Measurements from ENCODE around the gene KCNQ2.

The KCNQ2 gene

DNA sequence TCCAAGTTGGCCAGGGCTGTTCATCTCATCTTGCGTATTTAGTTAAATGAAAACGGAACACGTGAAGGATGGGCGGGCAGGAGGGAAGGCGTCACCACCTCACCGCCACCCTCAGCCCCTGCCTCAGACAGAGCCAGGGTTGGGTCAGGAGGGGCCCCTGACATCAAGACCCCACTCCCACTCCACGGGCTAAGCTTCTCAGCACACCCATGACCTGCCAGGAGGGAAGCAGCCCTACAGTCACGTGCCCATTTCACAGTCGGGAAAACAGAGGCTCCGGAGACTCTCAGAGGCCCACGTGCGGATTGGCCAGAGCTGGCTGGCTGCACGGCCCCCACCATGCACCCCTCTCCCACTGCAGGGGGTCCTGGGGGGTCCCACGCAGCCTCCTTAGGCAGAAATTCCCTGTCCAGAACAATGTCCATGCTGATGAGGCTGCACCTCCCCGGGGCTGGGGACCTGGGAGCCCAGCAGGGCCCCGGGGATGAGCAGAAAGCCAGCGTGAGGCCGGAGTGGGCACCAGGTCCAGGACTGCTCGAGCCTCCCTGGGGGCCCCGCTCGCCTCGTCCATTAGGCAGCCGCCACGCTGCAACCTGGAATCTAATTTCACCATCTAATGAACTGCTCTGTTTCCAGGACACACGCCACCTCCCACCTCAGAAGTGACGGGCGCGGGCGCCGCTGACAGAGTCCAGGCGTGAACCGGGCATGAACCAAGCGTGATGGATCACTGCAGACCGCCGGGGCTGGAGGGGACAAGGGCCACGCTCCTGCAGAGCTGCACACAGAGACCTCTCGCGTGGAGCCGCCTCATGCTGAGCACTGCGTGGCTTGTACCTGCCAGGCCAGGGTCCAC lies 15.8 kb downstream of the KCNQ2 start:
- in situ Hi-C loops (cut with MboI; ENCODE audit: low sequenced_read_pairs), result no loop called here

DNA sequence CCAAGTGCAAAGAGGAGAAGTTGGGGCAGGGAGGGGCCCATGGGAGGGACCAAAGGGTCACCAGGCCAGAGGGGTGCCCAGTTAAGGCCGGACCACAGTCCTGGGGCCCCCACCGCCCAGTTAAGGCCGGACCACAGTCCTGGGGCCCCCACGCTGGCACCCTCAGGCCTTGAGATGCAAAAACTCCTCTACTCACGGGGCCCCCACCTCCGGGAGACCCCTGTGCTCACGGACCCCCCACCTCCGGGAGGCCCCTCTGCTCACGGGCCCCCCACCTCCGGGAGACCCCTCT lies 16.9 kb downstream of the KCNQ2 start:
- in situ Hi-C loops (cut with MboI; ENCODE audit: low sequenced_read_pairs), result no loop called here

DNA sequence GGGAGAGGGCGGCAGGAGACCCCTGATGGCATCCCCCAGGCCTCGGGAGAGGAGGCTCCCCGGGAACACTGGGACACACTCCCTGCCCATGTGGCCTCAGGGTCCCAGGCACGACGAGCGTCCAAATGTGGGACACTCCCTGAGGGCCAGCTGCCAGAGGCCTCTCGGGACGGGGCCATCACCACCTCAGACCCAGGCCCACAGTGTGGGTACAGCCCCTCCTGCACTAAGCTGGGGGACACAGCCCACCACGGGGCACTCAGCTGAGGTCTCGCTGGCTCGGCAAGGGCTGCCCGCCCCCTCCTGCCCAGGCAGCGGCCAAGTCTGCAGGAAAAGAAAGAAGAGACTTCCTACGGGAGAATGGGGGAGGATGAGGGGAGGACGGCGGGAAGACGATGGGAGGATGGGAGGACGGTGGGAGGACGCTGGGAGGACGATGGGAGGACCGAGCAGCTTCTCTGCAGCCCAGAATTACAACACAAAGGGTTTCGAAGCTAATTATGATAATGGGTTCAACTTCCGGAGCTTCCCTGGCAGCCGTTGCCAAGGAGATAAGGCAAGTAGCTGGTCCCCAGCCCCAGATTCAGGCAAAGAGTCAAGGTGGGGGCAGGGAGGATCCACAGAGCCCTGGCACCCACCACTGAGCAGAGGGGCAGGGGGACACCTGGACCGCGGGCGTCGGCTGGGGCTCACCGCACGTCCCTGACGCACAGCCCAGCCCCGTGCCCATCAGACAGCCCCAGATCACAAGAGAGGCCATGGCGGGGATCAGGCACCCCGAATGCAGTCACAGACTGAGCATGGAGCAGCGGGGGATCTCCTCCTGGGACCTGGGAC lies 17.5 kb downstream of the KCNQ2 start:
- in situ Hi-C loops (cut with MboI; ENCODE audit: low sequenced_read_pairs), result no loop called here

DNA sequence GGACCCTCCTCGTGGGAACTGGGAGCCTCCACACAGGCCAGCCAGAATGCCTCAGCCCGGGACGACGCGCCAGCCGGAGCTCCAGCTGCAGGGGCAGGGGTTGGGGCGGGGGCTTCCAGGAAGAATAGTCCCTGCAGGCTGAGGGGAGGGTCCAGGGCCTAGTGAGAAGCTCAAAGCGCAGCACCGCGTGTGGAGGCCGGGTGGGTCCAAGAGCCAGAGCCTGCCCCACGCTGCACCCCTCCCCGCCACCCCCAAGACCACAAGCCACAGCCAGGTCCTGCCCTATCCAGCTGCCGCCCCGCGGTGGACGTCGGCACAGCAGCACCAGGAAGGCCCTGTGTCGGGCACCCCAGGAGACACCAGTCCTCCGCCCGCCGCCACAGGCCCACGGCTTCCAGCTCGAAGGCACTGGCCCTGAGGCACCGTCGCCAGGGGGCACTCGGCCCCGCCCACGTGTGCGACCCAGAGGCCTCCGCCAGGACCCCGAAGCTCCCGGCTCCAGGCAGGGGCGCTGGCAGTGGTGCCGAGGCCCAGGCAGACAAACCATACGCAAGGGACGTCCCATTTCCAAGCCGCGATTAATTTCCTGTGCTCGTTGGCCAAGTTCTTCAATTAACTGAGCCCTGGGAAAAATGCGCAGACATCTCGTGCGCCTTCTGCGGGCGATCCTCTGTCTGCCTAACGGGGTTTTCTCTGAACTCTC lies 19.5 kb downstream of the KCNQ2 start:
- in situ Hi-C loops (cut with MboI; ENCODE audit: low sequenced_read_pairs), result no loop called here

DNA sequence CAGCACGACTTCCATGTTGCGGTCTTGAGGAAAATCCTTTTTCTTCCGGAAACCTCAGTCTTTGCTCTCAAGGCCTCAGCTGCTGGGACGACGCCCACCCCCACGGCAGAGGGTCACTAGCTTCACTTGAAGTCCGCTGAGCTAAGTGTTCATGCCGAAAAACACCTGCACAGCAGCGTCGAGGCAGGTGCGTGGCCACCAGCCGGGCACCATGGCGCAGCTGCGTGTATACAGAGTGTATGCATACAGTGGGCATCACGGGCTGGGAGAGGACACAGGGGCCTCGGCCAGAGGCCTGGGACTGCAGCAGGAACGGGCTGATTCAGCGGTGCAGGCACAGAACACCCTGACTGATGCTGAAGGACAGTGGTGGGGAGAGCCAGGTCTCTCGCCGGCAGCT lies 20.1 kb downstream of the KCNQ2 start:
- in situ Hi-C loops (cut with MboI; ENCODE audit: low sequenced_read_pairs), result no loop called here

DNA sequence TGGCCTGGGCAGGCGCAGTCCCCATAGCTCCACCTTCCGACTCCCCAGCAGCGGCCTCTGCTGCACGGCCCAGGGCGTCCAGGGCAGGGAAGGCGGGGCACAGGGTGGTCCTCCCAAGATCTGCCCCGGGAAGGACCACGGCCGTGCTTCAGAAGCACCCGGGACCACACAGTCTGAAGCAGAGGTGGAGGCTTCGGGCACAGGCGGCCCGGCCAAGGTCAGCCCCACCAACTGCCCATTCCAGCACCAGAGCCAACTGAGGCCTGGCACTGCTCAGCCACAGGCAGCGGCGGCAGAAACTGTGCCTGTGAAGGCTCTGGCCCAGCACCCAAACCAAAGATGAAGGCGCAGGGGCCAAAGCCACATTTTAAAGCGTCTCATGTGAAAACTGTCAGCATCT lies 20.6 kb downstream of the KCNQ2 start:
- in situ Hi-C loops (cut with MboI; ENCODE audit: low sequenced_read_pairs), result no loop called here

DNA sequence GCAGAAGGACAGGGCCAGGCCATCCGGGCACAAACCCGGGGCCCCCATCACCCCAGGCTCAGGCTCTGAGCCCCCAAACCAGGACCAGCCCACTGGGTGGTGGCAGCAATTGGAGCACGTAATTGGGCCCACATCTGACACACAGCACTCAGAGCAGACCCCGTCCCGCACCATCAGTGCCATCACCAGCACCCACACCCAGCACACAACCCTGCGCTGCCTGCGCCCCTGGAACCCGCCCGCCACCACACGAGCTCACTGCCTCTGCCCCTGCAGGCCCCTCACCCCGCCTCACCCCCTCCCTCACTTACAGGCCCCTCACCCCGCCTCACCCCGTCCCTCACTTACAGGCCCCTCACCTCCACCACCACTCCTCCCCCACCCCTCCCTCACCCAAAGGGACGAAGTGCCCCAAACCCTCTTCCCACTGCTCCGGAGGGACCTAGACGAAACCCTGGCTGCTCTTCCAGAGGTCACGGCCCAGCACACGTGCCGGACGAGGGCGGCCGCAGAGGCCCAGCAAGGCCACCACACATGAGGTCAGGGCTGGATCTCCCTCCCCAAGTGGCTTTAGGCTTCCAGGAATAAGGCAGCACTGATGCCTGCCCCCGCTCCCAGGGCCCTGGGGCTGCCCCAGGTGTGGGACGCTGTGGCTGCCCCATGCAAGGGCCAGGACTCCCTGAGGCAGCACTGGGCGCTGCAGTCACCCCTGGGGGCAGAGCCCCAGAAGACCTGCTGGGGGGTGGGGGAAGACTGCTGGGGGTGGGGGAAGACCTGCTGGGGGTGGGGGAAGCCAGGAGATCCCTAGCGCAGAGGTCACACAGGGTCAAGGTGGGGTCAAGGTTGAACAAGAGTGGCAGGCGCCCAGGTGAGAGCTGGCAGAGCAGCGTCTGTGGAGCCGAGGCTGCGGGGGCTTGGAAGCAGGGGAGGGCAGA lies 22.4 kb downstream of the KCNQ2 start:
- in situ Hi-C loops (cut with MboI; ENCODE audit: low sequenced_read_pairs), result no loop called here

DNA sequence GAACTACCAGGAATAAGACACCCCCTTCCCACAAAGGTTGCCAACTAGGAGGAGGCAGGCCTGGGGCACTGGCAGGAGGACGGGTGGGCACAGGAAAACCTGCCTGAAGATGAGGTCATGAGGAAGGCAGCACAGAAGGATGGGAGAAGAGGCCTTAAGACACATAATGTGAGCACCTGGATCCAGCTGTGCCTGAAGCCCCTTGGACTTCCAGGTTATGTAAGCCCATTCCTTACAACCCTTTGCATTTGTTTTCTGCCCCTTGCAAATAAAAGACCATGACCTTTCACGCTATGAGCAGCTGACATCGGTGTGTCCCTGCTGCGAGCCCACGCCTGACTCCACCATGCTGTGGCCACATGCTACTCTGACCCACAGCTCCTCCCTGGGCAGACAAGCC lies 23.4 kb downstream of the KCNQ2 start:
- in situ Hi-C loops (cut with MboI; ENCODE audit: low sequenced_read_pairs), result no loop called here

DNA sequence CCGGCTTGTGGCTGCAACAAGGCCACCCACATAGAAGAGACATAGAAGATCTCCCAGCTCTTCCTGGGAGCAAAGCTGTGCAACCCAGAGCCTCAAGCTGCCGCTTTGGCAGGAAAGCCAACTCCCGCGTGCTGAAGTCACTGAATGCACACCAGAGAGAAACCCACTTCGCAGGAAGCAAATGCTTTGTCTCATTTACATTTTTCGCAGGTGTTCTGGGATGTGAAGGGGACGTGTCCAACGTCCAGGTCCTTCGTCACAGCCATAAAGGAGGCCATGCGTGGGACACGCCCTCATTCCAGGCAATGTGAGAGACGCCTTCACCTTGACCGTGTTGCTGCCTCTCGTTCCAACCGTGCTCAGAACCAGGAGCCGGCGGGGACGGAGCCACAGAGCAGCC lies 24.4 kb downstream of the KCNQ2 start:
- in situ Hi-C loops (cut with MboI; ENCODE audit: low sequenced_read_pairs), result no loop called here

DNA sequence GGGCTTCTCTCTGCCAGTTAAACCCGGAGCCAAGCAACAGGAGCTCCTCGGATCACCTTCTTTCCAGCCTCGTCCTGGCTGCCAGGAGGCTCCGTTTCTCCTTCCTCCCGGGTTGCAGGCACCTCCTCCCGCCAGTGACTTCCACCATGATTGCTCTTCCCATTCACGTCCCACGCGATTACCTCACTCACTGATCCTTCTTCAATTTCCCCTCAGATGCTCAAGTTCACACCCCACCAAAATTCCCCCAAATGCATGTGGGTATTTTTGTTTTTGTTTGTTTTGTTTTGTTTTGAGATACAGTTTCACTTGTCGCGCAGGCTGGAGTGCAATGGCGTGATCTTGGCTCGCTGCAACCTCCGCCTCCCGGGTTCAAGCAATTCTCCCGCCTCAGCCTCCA lies 25.1 kb downstream of the KCNQ2 start:
- in situ Hi-C loops (cut with MboI; ENCODE audit: low sequenced_read_pairs), result no loop called here

DNA sequence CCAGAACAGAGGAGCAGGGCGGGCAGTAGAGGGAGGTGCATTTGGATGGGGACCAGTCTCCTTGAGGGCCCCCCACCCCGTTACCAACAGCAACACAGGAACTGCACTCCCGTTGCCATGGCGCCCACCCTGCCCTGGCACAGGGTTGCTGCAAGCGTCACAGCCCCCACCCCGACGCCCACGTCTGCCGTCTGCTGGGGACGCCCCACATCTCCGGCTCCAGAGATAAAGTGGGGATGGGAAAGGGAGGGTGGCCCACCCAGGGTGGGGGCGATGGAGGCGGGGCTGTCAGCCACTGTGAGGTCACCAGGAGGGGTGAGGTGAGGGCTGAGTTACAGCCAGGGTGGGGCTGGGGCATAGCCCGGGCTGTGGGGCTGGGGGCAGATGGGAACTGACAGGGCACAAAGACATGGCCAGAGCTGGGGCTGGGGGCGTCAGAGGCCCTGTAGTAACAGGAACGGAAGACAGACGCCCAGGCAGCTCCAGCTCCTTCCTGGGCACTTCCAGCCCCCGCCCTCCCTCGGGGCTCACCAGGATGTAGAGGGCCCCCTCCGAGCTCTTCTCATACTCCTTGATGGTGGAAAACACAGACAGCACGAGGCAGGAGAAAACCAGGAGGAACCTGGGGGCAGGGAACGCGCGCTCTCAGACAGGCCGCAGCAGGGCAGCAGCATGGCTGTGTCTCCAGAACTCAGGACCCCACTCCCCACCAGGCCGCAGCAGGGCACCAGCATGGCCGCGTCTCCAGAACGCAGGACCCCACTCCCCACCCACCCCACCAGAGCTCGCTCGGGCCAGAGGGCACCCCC lies 26.0 kb downstream of the KCNQ2 start:
- in situ Hi-C loops (cut with MboI; ENCODE audit: low sequenced_read_pairs), result no loop called here

DNA sequence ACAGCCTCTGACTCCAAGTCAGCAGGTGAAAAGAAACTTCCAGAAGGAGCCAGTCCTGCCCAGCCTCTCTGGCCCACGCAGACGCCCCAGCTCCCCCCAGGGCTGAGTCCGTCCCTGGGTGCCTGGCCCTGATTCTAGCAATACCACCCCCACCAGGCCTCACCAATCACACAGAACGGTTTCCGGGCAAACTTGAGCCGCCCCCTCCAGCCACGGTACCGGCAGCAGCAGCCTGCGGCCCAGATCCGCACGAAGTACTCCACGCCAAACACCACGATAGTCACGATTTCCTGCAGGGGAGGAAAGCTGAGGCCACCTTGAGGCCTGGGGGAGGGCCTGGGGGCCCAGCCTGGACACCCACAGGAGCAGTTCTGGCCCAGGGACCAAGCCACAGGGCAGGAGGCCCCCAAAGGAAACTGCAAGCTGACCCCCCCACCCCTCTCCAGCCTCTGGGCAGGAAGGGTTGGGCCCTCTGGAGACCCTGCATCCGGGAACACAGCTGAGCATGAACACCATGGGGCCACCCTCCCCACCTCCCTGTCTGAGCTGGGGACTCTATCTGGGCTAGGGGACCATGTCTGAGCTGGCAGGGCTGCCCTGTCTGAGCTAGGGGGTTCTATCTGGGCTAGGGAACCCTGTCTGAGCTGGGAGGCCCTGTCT lies 27.2 kb downstream of the KCNQ2 start:
- in situ Hi-C loops (cut with MboI; ENCODE audit: low sequenced_read_pairs), result no loop called here

DNA sequence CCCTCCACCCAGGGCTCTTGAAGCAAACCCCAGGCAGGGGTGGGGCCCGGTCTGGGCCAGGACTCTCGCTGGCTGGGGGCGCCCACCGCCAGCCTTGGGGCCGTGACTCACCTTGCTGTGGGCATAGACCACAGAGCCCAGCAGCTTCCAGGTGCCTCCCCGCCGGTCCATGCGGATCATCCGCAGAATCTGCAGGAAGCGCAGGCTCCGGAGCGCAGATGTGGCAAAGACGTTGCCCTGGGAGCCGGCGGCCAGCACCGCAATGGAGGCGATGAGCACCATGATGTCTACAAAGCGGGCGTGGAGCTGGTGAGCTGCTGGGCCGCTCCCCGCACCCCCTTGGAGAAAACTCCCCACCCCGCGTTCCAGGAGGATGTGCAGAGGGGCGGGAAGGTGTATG lies 27.9 kb downstream of the KCNQ2 start:
- in situ Hi-C loops (cut with MboI; ENCODE audit: low sequenced_read_pairs), result no loop called here

DNA sequence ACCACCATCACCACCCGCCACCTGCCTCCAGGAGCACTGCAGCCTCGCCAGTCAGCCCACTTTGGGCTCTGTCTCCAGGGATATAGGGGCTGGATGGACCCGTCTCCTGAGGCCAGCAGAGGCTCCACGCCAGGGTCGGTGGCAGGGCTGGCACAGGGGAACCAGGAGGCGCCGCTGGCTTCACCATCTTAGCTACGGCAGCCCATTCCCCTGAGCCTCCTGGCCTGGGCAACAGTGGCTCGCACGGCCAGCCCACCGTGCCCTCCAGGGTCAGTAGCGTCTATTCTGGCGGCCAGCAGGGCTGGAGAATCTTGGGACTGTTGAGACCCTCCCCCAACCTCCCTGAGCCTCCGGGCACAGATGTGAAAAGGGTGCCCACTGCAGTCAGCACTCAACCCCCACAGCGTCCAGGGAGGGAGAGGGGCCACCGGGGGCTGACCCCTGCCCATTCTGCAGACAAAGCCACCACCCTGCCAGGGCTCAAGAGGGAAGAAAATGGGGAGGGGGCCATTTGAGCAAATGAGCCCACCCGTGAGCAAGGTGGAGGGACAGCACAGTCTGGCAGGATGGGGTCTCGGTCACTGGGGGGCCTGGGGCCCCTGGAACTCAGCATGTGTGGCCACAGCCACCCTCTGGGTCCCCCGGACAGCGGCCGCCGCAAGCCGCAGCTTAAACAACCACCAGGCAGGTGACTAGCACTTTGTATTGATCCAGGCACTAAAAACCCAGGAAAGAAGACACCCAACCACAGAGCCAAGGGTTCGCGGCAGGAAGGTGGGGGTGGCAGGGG lies 28.7 kb downstream of the KCNQ2 start:
- in situ Hi-C loops (cut with MboI; ENCODE audit: low sequenced_read_pairs), result no loop called here

DNA sequence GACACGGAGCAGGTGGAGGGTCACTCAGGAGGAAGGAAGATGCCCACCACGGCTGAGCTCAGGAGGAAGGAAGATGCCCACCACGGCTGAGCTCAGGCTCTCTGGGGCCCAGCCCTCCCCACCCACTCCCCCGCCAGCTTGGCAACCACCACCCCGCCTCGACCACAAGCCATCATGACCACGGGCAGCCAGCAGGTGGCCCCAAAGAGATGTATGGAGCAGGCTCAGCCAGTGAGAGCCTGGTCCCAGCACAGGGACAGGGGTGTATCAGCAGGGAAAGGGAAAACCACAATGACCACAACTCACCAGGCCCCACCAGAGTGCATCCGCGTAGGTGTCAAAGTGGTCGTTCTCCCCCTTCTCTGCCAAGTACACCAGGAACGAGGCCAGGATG lies 30.4 kb downstream of the KCNQ2 start:
- in situ Hi-C loops (cut with MboI; ENCODE audit: low sequenced_read_pairs), result no loop called here

DNA sequence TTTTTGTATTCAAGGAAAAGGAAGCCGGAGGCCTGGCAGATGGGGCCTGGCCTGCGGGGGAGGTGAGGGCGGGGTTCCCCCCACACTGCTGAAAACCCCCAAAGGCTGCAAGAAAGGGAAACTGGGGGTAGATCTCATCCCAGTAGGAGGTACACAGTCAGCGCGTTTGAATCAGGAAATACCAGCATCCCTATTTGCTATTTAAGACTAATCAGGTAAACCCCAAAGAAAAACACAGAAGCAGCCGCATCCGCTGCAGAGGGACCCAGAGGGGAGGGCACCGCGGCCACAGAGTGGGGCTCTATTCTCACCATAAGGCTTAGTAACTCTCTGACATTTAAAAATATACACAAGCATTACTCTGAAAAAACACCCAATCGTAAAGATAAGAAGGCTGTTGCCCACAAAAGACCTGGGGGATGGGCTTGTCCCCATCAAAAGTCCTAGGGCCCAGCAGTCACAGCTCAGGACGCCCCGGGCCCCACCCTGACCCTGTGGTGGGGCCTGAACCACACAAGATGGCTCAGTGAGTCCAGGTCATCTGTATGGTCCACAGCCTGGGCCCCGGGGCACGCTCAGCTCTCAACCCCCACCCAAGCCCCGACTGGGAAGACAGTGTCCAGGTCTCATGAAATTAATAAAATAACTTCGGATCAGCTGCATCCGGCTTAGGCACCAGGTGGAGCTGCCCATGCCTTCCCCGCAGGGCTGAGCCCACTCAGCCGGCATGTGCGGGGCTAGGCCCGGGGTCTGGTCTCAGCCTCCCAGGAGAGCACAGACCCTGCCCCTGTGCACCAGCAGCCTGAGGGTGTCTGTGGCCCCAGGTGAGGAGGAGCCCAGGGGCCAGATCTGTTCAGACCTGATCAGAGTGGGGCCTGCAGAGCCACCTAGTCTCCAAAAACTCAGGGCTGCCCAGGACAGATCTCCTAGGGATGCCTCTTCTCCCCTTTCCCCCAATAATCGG lies 31.0 kb downstream of the KCNQ2 start:
- in situ Hi-C loops (cut with MboI; ENCODE audit: low sequenced_read_pairs), result no loop called here

DNA sequence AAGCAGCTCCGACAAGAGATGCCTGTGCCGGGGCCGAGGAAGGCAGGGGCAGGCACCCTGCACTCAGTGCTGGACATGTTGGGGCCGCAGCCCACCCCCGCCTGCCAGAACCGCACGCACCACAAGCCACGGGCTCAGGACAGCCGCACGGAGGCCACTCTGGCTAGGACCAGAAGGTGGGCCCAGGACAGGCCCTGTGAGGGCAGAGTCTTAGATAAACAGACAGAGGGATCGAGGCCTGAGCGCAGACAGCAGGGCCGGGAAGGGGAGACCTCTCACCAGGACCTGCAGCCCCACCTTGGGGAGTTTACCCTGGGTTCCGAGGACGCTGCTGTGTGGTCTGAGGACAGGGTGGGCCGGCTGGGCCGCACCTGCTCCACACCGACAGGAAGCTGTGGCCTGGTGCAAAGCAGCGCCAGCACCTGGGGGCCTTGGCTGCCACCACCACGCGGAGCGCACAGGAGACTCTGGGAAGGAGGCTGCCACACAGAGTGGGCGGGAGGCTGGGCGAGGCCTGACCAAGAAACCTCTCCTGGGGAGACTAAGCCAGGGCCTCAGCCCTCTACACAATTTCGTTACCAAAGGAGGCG lies 32.0 kb downstream of the KCNQ2 start:
- in situ Hi-C loops (cut with MboI; ENCODE audit: low sequenced_read_pairs), result no loop called here

All from HL-60/S4 treated with phorbol 12-myristate 13-acetate at 8.2 ng/mL for 4 days and 3 days (cell line).